ENCODE data around the gene ACSBG1.

Gene ACSBG1

GRCh38 chr15:78201281-78202190, 32.8 kb downstream of the ACSBG1 start:
- DNase-seq: no peak

GRCh38 chr15:78200276-78200930, 34.0 kb downstream of the ACSBG1 start:
- no peak for DNase-seq

- DNase-seq: no peak
Measured at GRCh38 chr15:78197632-78198031, 36.7 kb downstream of the ACSBG1 start.

GRCh38 chr15:78195735-78196201, 38.6 kb downstream of the ACSBG1 start:
- DNase-seq: no peak

GRCh38 chr15:78194568-78194925, 39.8 kb downstream of the ACSBG1 start:
- DNase-seq: no peak

DNA sequence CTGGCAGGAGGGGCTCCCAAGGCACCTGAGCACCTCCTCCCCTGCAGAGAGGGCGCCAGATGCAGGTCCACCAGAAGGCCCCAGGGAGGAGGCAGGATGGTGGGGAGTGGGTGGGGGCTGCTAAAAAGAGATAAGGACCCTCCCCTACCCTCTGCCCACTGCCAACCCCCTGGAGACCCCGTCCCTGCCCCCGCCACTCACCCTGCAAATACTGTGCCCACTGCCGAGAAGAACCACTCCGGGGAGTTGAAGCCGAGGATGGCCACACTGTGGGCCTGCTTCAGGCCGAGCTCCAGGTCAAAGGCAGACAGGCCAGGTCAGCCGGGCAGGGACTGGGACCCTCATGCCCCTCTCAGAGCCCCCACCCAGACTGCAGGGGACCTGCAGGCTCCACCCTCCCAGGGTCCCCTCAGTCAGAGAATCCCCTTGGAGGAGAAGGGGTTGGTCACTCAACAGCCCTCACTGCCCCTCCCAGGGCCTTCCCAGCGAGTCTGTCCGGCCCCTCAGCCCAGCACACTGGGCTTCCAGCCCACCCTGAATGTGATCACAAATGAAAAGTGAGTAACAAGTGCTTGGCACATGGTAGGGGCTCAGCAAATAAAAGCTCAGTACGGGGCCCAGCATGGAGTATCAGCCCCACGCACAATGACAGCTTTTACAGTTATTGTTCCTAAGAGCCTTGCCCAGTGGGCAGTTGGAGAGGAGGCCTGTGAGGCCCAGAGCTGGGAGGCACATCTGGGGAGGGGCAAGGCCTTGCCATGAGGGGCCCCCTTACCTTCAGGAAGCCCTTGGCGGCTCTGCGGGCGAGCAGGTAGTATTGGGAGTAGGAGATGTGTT, 40.4 kb downstream of the ACSBG1 start:
- no peak for DNase-seq

GRCh38 chr15:78192826-78193594, 41.4 kb downstream of the ACSBG1 start:
- DNase-seq: no peak

GRCh38 chr15:78182821-78183220, 51.5 kb downstream of the ACSBG1 start:
- DNase-seq: no peak

DNA sequence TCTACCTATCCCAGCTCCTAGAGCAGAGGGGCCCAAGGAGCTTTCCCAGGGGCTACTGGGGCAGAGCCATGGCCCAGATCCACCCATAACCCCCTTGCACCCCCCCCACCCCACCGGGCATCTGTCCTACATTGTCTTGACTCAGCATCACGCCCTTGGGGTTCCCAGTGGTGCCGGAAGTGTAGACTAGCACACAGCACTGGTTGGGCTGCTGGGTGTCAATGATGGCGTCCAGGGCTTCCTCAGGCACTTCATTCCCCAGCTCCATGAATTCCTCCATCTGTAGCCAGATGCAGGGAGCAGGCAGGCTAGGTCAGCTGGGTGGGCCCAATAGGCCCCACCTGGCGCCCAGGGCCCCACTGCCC, 52.0 kb downstream of the ACSBG1 start:
- DNase-seq: no peak

DNA sequence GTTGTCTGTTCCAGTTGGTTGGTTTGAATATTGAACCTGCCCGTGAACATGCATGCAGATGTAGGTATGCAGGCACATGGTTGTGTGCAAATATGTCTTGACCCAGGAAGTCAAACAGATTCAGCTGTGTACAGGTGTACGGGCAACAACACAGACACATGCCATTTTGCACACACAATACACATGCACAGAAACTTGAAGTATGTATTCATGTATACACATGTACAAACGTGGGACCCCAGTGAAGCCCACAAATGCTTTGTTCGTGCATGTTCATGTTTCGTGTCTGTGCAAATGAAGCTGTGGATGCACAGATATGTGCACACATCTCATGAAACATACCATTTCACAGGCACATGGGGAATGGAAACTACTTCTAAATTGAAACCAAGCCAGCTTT, 54.5 kb downstream of the ACSBG1 start:
- no peak for DNase-seq

- no peak for DNase-seq
Measured at GRCh38 chr15:78179286-78179840, 55.0 kb downstream of the ACSBG1 start.

- no peak for DNase-seq
Measured at GRCh38 chr15:78178064-78178463, 56.3 kb downstream of the ACSBG1 start.

DNA sequence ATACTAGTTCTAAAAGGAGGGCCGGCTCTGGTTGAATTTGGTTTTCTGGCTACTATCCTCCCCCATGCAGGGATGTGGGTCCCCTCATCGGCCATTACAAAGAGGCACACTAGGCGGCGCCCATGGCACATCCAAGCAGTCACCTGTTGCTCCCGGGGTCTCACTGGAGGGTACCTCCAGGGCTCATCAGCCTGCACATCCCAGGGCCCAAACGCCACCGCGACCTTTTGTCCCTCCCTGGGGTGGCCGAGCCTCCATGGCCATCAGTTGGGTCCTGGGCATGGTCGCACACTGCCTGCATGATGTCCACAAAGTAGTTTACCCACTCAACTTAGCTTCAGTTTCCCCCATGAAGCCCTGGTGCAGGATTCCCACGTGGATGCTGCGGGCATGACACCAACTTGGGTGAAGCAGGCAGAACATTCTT, 56.9 kb downstream of the ACSBG1 start:
- peak; percentile 26 for DNase-seq

GRCh38 chr15:78175330-78175729, 59.0 kb downstream of the ACSBG1 start:
- DNase-seq: no peak

DNA sequence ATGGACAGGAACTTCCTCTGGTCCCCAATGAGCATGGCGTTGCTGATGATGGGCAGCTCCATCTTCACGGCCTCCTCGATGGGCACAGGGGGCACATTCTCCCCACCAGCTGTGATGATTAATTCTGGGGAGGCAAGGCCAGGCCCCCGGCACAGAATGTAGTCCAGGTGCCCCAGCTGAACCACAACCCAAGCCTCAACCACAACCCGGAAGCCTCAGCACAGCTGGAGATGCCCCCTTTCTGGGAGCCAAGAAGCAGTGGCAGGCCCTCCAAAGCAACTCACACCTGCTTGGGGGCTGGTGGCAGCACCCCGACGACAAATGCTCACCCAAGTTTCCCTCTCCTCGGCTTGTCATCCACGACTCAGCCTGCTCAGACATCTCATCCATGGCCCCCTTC, 60.0 kb downstream of the ACSBG1 start:
- no peak for DNase-seq

- no peak for DNase-seq
Measured at GRCh38 chr15:78171864-78172472, 62.4 kb downstream of the ACSBG1 start.

GRCh38 chr15:78170848-78171773, 63.3 kb downstream of the ACSBG1 start:
- no peak for DNase-seq

DNA sequence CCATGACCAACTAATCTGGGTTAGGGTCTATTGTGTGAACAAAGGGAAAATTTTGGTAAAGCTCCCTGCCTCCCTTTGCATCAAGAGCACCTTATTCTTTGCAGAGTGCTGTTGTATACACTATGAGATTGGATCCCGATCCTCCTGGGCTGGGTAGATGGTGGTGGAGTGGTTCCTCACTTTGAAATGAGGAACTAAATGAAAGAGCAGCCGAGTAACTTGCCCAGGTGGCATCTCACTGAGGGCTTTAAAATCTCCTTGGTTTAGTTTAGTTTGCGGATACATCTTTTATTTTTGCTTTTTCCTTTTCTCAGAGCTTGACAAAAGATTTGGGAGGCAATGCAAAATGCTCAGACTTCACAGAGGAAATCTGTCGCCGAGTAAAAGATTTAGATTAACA, 65.8 kb downstream of the ACSBG1 start:
- DNase-seq: no peak

DNA sequence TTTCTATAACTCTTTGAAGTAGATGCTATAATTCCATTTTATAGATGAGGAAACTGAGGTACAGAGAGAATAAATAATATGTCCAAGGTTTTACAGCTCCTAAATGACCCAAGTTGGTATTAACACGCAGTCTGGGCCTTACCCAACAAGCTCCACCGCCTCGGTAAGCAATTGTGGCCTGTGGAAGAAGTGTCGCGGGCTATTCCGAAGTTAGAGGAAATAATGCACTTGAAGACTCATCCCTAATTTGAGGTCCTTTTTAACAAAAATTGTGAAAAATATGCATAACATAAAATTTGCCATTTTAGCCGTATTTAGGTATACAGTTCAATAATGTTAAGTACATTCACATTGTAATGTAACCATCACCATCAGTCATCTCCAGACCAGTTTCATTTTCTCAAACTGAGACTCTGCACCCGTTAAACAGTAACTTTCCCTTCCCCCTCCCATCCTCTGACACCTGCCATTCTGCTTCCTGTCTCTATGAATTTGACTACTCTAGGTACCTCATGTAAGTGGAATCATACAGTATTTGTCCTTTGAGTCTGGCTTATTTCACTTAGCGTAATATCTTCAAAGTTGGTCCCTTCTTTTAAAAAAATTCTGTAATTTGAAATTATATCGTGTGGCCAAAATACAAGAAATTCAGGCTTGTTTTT, 67.0 kb downstream of the ACSBG1 start:
- no peak for DNase-seq

GRCh38 chr15:78164010-78164409, 70.4 kb downstream of the ACSBG1 start:
- DNase-seq: no peak
